Measurements from ENCODE around the gene CYFIP1. TPM values are rescaled to one million over a fixed set of nuclear protein-coding genes. Genes with fewer than 3 reads are reported as not detected.
A peak's percentile ranks its signal among the peaks of the same experiment; 100 is the strongest.

Gene CYFIP1
- total RNA-seq, 6 experiments from 2014 or later, result 122 to 142 (median 131) TPM

DNA sequence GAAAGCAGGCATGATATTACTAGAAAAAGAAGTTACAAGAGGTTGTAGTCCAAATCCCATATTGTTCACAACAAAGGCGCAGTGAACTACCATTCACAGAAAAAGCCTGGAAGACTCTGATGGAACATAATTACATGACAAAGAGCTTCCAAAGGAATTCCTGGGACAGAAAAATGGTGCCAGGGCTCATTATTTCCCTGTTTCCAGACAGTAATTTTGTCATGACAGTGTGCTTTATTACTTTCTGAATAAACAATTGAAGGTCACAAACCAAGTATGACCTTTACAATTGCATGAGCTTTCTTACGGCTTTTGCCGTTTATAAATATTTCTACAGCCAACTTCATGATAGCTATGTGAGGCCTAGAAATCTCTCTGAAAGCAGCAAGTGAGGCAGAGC is 61.0 kb downstream of the CYFIP1 start:
- Mint-ChIP-seq H3K36me3 (ENCODE audit: low read depth) (peaks cover 60% of the 10 kb centered on the region), H3K4me3 (no peak overlapping the region), H3K27ac (no peak overlapping the region), H3K27me3 (ENCODE audit: insufficient read depth) (peaks cover 3% of the 10 kb centered on the region; the same call in 1 of the 2 replicates), H3K4me1 (ENCODE audit: low read depth) (peaks cover 9% of the 10 kb centered on the region), H3K9me3 (no peaks in the 10 kb centered on the region)
- TF ChIP-seq, protein P1, sequence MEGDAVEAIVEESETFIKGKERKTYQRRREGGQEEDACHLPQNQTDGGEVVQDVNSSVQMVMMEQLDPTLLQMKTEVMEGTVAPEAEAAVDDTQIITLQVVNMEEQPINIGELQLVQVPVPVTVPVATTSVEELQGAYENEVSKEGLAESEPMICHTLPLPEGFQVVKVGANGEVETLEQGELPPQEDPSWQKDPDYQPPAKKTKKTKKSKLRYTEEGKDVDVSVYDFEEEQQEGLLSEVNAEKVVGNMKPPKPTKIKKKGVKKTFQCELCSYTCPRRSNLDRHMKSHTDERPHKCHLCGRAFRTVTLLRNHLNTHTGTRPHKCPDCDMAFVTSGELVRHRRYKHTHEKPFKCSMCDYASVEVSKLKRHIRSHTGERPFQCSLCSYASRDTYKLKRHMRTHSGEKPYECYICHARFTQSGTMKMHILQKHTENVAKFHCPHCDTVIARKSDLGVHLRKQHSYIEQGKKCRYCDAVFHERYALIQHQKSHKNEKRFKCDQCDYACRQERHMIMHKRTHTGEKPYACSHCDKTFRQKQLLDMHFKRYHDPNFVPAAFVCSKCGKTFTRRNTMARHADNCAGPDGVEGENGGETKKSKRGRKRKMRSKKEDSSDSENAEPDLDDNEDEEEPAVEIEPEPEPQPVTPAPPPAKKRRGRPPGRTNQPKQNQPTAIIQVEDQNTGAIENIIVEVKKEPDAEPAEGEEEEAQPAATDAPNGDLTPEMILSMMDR (IDR thresholded peaks at IDR 0.05), result no peak
- no peak for DNase-seq

DNA sequence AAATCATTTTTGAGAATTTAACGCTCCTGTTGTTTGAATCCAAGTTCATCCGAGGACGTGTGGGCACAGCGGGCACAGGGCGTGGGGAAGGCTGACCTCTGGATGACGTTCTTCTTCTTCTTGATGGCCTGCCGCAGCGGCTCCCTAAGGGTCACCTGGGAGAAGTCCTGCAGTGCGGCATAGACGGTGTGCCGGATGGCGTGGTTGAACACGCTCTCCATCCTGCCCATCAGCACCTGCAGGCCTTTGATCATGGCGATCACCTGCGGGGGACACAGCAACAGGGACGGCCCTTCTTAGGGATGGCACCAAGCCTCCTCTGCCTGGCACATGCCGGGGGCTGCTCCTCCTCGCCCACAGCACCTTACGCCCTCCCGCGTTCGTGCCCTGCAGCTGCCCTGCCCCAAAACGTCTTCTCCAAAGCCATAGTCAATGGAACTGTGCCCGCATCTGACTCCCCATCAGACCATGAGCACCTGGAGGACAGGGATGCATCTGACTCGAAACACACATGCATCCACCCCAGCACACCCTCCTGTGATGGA is 61.5 kb downstream of the CYFIP1 start:
- DNase-seq, result no peak
- peaks cover 3% of the 10 kb centered on the region; the same call in 1 of the 2 replicates for H3K27me3 Mint-ChIP-seq (ENCODE audit: insufficient read depth)
- TF ChIP-seq, protein P1 (IDR thresholded peaks at IDR 0.05), result no peak
- H3K4me3 Mint-ChIP-seq, result no peak overlapping the region
- H3K4me1 Mint-ChIP-seq (ENCODE audit: low read depth), result peaks cover 14% of the 10 kb centered on the region
- peaks cover 65% of the 10 kb centered on the region for H3K36me3 Mint-ChIP-seq (ENCODE audit: low read depth)
- no peak overlapping the region for H3K27ac Mint-ChIP-seq
- H3K9me3 Mint-ChIP-seq, result no peaks in the 10 kb centered on the region

DNA sequence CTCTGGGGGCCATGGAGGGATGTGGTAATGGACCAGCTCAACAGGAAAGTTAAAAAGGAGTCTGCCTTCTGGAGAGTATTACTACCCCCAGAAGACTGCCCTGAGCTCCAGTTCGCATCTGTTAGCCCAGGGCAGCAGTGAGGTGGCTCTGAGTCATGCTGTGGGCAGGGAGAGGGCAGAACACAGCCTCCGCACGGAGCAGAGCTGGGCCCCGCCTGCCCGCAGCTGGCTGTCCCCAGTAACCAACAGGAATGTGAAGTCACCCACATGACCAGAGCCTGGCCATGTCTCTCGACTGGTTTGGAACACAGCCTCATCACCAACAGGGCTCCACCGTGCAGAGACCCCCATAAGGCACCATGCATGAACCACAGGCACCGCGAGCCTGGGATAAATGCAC is 62.1 kb downstream of the CYFIP1 start:
- Mint-ChIP-seq H3K27ac (peak overlapping the region; percentile 40; the same call in 1 of the 2 replicates), H3K9me3 (no peaks in the 10 kb centered on the region), H3K36me3 (ENCODE audit: low read depth) (peaks cover 62% of the 10 kb centered on the region), H3K4me3 (no peak overlapping the region), H3K27me3 (ENCODE audit: insufficient read depth) (peaks cover 3% of the 10 kb centered on the region; the same call in 1 of the 2 replicates), H3K4me1 (ENCODE audit: low read depth) (peaks cover 16% of the 10 kb centered on the region)
- TF ChIP-seq, protein P1 (IDR thresholded peaks at IDR 0.05), result no peak
- DNase-seq, result peak; percentile 48

DNA sequence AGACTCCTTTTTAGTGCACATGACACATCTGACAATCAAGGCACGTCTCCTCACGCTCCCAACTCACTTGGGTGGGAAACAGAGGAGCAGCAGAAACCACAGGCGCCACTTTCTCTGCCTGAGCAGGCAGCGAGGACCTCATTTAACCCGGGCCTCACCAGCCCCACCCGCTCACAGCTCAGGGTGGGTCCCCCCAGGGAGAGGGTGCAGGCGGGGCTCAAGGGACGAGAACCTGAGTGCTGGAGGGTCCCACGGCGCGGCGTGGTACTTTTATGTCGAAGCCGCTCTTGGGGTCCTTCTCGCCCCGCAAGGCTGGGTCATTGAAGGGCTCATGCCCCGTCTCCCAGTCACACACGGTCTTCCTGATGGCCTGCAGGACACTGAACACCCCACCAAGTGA is 62.6 kb downstream of the CYFIP1 start:
- H3K36me3 Mint-ChIP-seq (ENCODE audit: low read depth), result peaks cover 65% of the 10 kb centered on the region
- no peaks in the 10 kb centered on the region for H3K9me3 Mint-ChIP-seq
- no peak overlapping the region for H3K4me3 Mint-ChIP-seq
- TF ChIP-seq, protein P1 (IDR thresholded peaks at IDR 0.05), result no peak
- no peak for DNase-seq
- H3K4me1 Mint-ChIP-seq (ENCODE audit: low read depth), result peaks cover 20% of the 10 kb centered on the region
- peak overlapping the region; percentile 40; the same call in 1 of the 2 replicates for H3K27ac Mint-ChIP-seq
- peaks cover 3% of the 10 kb centered on the region; the same call in 1 of the 2 replicates for H3K27me3 Mint-ChIP-seq (ENCODE audit: insufficient read depth)

DNA sequence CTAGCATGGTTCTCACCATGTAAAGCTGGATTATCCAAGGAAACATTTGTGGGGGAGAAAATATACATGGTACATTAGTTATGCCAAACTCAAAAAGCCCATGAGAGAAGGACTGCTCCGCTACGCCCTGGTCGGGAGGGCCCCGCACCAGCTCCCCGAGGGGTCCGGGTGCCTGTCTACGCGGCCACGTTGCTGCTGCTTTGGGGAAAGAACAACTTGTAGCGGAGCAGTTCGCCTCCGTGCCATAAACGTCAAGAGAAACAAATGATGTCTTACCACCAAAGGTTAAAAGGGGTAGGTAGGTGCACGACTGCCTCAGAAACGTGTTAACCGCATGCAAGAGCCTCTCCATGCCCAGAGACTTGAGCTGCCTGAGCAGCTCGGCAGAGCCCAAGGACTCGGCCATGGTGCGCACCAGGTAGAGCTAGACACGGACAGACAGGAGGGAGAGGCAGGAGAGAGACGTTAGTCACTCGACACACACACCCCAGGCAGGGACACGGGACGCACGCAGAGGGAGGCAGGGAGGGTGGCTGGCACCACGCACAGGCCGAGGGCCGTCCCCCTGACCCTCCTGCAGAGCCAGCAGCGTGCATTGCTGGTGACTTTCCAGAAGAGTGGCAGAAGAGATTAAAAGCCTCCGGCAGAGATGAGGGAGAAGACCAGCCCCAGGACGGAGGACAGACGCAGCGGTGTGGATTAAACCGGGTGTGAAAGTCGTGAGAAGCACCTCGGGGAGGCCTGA is 63.4 kb downstream of the CYFIP1 start:
- no peaks in the 10 kb centered on the region for H3K9me3 Mint-ChIP-seq
- TF ChIP-seq, protein P1 (IDR thresholded peaks at IDR 0.05), result no peak
- H3K27ac Mint-ChIP-seq, result no peak overlapping the region
- H3K4me1 Mint-ChIP-seq (ENCODE audit: low read depth), result peaks cover 20% of the 10 kb centered on the region
- peaks cover 67% of the 10 kb centered on the region for H3K36me3 Mint-ChIP-seq (ENCODE audit: low read depth)
- no peak overlapping the region for H3K4me3 Mint-ChIP-seq
- H3K27me3 Mint-ChIP-seq (ENCODE audit: insufficient read depth), result peaks cover 3% of the 10 kb centered on the region; the same call in 1 of the 2 replicates
- no peak for DNase-seq
